ENCODE results near the gene SLC26A8.
"Not testable (repeated sequence)": the region's sequence is repeated elsewhere in the genome, so short reads cannot be mapped to it uniquely, and the experiment has no call there.

SLC26A8 gene

GRCh38 chr6:35943390-35943789 is 81.1 kb downstream of the SLC26A8 start:
- DNase-seq (ENCODE audit: low read depth) = no peak

- DNase-seq (ENCODE audit: low read depth) = no peak
These were observed 82.1 kb downstream of the SLC26A8 start for GRCh38 chr6:35942355-35942754.

GRCh38 chr6:35941170-35941569 is 83.3 kb downstream of the SLC26A8 start:
- not testable (repeated sequence) for DNase-seq (ENCODE audit: low read depth)

- not testable (repeated sequence) for DNase-seq (ENCODE audit: low read depth)
These were observed 84.4 kb downstream of the SLC26A8 start for GRCh38 chr6:35940014-35940413.

- not testable (repeated sequence) for DNase-seq (ENCODE audit: low read depth)
These were observed 85.2 kb downstream of the SLC26A8 start for GRCh38 chr6:35939259-35939658.

GRCh38 chr6:35936681-35937359 is 87.6 kb downstream of the SLC26A8 start:
- no peak for DNase-seq (ENCODE audit: low read depth)

GRCh38 chr6:35935469-35935868 is 89.0 kb downstream of the SLC26A8 start:
- DNase-seq (ENCODE audit: low read depth) = no peak

GRCh38 chr6:35933844-35934243 is 90.6 kb downstream of the SLC26A8 start:
- DNase-seq (ENCODE audit: low read depth) = no peak

GRCh38 chr6:35931873-35932272 is 92.6 kb downstream of the SLC26A8 start:
- not testable (repeated sequence) for DNase-seq (ENCODE audit: low read depth)

- no peak for DNase-seq (ENCODE audit: low read depth)
These were observed 93.3 kb downstream of the SLC26A8 start for GRCh38 chr6:35931120-35931561.

- DNase-seq (ENCODE audit: low read depth) = no peak
These were observed 94.8 kb downstream of the SLC26A8 start for GRCh38 chr6:35929601-35930000.

- DNase-seq (ENCODE audit: low read depth) = no peak
These were observed 97.8 kb downstream of the SLC26A8 start for GRCh38 chr6:35926509-35927215.

- no peak for DNase-seq (ENCODE audit: low read depth)
These were observed 98.5 kb downstream of the SLC26A8 start for GRCh38 chr6:35925961-35926360.

- DNase-seq (ENCODE audit: low read depth) = no peak
These were observed 100.3 kb downstream of the SLC26A8 start for GRCh38 chr6:35924146-35924545.

GRCh38 chr6:35922139-35922554 is 102.3 kb downstream of the SLC26A8 start:
- DNase-seq (ENCODE audit: low read depth) = no peak

- peak; percentile 76 for DNase-seq (ENCODE audit: low read depth)
These were observed 103.4 kb downstream of the SLC26A8 start, which contains the start of gene SRPK1 for GRCh38 chr6:35920793-35921732. TSS of gene SRPK1 (minus strand) at chr6:35921098. CDS start at chr6:35921056, 42 bp downstream.

GRCh38 chr6:35919827-35920751 is 104.4 kb downstream of the SLC26A8 start:
- peak; percentile 13 for DNase-seq (ENCODE audit: low read depth)

- DNase-seq (ENCODE audit: low read depth) = no peak
These were observed 105.2 kb downstream of the SLC26A8 start for GRCh38 chr6:35919085-35919826.

GRCh38 chr6:35916893-35917292 is 107.5 kb downstream of the SLC26A8 start:
- not testable (repeated sequence) for DNase-seq (ENCODE audit: low read depth)

GRCh38 chr6:35916056-35916455 is 108.4 kb downstream of the SLC26A8 start:
- no peak for DNase-seq (ENCODE audit: low read depth)
